ENCODE results near the gene TEX2.
"Not testable (repeated sequence)": the region's sequence is repeated elsewhere in the genome, so short reads cannot be mapped to it uniquely, and the experiment has no call there.

The TEX2 gene

GRCh38 chr17:64212122-64212521, 50.9 kb downstream of the TEX2 start:
- no peak for DNase-seq

DNA sequence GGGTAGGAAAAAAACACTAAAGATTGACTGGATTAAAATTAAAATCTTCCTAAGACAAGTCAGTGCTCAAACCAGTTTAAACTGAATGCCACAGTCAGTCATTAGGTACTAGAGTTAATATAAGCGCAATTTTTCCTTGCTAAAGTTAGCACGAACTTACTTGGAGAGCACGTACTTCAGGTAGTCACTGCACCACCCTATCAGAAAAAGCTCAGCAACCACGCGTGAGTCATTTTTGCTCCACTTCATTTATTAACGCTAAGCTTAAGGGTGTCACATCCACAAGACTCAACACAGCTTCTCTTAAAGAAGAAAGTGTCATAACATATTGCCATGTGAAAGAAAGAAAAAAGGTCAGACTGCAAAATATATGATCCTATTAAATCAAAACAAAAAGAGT, 53.1 kb downstream of the TEX2 start:
- DNase-seq = no peak

GRCh38 chr17:64209356-64209941, 53.6 kb downstream of the TEX2 start:
- no peak for DNase-seq

DNA sequence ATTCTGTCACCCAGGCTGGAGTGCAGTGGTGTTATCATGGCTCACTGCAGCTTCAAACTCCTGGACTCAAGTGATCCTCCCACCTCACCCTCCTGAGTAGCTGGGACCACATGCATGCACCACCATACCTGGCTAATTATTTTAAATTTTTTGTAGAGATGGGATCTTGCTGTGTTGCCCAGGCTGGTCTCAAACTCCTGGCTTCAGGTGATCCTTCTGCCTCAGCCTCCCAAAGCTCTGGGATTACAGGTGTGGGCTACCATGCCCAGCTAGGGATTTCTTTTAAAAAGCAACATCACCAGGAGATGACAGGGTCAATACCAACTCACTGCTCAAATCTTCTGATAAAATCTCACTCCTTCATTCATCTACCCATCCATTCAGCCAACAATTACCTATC, 54.4 kb downstream of the TEX2 start:
- not testable (repeated sequence) for DNase-seq

DNA sequence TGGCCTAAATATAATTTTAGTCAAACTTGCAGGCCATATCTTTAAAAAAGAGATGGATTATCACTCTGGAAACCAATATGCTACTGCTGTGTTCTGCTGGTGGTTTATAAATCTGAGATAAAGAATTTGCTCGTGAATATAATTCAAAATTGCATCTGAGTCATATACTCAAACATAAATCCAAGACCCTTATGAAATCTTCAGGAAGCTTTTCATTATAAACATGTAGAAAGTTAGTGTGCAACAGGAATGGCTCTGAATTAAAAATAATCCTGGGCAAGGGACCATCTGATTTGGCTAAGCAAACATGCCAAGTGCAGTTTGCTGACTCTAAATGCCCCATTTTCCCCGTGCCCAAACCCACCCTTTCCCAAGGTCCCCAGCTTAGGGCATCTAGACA, 57.3 kb downstream of the TEX2 start:
- no peak for DNase-seq

DNA sequence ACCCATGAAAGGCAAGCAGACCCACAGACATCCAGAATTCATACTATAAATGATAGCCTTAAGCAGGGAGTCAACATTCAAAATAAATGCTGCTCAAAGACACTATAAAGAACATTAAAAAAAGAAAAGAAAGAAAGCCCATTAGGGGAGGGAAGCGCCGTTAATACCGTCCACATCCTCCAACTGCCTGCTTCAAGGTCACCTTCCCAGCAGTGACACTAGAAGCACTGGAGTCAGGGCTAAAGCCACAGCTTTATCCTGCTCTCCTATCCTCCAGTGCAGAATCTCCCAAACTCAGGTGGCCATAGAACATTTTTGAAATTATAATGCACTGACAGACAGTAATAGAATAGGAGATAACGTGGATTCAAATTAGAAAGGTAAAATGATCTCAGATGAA, 59.4 kb downstream of the TEX2 start:
- no peak for DNase-seq

GRCh38 chr17:64202683-64203344, 60.2 kb downstream of the TEX2 start:
- no peak for DNase-seq

DNA sequence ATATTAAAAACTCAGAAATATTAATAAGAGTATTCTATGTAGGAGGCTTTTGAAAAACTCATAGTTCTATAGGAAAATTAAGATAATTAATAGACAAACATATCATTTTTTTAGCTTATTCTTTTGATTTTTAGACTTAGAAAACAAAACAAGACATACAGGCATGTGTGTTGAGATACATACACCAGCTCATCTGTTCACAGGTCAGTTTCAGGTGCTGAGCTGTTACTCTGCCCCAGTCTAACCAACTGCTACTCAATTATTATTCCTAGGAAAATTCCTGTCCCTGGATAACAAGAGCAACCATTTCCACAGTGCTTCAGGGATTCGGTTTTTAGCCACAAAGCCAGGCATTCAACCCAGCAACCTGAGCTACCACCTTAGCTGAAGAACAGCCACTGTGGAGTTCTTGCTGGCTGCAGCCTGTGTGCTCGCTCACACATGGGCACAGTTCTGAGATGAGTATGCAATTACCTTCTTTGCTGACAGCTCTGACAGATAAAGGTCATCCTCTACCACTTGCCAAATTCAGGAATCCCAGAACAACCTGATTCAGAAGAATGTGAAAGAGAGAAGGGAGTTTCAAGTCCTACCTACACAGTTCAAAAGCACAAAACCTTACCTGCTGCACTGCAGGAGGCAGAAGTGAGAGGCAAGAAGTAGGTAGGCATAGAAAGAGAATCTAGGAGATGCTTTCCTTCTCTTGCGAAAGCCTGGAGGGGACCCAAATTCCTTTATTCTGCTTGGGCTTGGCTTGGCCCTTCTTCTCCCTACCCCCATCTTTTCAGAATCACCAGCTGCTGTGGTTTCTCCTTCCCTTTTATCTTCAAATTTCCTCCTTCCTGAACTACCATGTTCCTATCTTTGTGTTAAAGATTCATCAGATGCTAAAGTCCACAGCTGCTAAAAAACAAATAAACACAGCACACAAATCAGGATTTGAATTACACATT, 62.7 kb downstream of the TEX2 start:
- DNase-seq = no peak

DNA sequence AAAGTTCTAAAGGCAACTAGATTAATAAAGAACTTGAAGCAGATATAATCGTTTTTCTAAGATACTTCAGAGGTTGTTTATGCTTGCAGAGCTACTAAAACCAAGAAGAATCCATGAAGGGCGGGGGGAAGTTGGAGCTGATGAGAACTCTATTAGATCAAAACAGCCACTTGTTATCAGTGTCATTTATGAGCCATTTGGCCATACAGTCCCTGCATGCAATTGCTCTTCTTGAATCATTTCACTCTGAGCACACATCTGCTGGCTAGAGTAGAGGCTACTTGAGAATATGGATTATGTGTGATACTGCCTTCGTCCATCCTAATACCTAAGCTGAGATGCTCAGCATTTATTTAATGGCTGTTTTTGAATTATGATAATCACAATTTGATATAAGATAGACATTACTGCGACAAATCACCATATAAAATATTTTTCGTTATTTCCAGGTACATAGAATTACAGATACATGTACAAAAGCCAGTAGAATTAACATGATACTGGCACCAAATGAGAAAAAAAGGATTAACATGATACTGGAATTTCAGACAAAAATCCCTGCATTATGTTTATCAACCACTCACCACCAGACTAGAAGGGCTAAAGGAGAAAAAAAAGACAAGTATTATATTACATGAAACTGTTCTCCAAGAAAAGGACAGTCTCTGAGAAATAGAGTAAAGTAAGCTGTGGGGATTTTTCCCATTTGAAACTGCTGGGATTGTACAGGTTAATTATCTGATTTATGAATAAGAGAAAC, 64.5 kb downstream of the TEX2 start:
- no peak for DNase-seq

GRCh38 chr17:64196601-64197000, 66.5 kb downstream of the TEX2 start:
- no peak for DNase-seq

DNA sequence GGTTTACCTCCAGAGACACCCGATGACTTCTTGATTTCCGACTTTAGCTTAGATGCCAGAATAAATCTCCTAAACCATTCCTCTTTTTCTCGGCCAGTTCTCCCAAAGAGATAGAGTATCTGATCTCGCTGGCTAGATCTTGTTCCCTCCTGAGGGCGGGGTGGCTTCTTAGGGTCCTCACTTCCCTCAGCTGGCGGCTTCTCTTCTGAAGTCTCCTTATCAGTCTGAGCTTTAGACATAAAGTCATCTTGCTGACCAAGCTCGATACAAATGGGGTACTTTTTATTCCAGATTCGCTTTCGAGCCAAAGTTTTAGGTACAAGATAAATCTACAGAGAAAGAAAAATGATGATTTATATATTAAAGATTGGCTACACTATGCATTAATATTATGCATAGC, 69.5 kb downstream of the TEX2 start:
- no peak for DNase-seq

DNA sequence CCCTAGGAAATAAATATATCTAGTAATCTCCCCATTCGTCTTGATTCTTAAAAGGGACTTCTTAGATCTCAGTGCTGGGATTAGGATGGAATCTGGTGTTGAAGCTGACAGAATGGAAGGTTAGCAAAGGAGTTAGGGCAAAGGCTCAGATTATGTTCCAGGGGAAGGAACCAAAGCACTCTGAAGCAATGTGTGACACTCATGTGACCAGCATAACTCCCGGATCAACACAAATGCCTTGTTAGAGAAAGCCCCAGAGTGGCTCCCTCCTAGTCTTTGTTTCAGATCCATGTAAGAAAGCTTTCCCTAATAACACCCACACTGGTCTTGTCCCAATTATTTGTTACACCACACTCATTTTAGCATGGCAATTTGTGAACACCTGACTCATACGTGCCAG, 70.5 kb downstream of the TEX2 start:
- DNase-seq = no peak

- no peak for DNase-seq
Measured at GRCh38 chr17:64190472-64190871, 72.6 kb downstream of the TEX2 start.

GRCh38 chr17:64188088-64188487, 75.0 kb downstream of the TEX2 start:
- DNase-seq = no peak

- no peak for DNase-seq
Measured at GRCh38 chr17:64187093-64187895, 75.8 kb downstream of the TEX2 start.

GRCh38 chr17:64186171-64187092, 76.6 kb downstream of the TEX2 start:
- no peak for DNase-seq

GRCh38 chr17:64185557-64185956, 77.5 kb downstream of the TEX2 start:
- DNase-seq = not testable (repeated sequence)

- DNase-seq = no peak
Measured at GRCh38 chr17:64185101-64185500, 78.0 kb downstream of the TEX2 start.

DNA sequence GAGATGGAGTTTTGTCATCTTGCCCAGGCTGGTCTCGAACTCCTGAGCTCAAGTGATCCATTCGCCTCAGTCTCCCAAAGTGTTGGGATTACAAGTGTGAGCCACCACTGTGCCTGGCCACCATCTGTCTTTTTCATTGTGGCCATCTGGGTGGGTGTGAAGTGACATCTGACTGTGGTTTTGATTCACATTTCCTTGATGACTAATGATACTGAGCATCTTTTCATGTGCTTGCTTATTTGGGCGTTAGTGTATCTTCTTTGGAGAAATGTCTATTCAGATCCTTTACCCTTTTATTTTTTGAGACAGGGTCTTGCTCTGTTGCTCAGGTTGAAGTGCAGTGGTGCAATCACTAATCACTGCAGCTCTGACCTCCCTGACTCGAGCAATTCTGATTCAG, 79.2 kb downstream of the TEX2 start:
- no peak for DNase-seq

- no peak for DNase-seq
Measured at GRCh38 chr17:64182325-64183012, 80.6 kb downstream of the TEX2 start.

Data from right forelimb (tissue), 1 donor.